Activated CD4-positive, alpha-beta T cell treated with anti-CD3 and anti-CD28 coated beads, Interleukin-2, Interleukin-6, amounts not matched to agents 100 ng/mL and 50 ng/mL, durations not matched to agents 16 hours and 8 hours (primary cell): ENCODE data around the gene ZNF682.
A peak's percentile ranks its signal among the peaks of the same experiment; 100 is the strongest.
"Not testable (repeated sequence)": the region's sequence is repeated elsewhere in the genome, so short reads cannot be mapped to it uniquely, and the experiment has no call there.

ENCODE experiments used
- DNase-seq: peaks from one replicate; pipeline ENCODE4 v3.0.0-alpha.2; 2020

Gene ZNF682

DNA sequence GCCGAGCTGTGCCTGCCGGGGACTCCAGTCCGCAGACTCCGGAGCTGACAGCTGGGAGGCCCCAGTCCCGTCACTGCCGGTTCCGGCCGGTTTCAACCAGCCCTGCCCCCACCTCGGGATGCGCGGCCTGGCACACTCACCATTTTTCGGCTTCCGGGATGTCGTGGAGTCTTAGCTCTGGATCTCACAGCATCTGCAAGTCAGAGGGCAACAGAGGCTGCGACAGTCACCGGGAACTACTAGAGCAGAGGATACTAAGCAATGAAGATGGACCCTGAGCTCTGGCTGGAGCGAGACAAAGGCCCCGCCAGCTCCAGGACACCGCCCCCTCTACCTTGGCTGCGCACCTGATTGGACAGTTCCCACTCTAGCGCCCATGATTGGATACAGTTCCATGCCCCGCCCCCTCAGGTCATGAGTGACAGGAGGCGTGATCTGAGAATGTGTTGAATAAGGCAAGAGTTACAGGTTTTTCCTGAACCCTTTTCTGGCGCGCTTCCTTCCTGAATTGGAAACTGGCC is at the start of gene ZNF682:
ZNF682 (minus strand) TSS at position 303 of the 521 bp plus-strand sequence; CDS start at position 143, 160 bp downstream.
- DNase-seq, result peak; percentile 90

DNA sequence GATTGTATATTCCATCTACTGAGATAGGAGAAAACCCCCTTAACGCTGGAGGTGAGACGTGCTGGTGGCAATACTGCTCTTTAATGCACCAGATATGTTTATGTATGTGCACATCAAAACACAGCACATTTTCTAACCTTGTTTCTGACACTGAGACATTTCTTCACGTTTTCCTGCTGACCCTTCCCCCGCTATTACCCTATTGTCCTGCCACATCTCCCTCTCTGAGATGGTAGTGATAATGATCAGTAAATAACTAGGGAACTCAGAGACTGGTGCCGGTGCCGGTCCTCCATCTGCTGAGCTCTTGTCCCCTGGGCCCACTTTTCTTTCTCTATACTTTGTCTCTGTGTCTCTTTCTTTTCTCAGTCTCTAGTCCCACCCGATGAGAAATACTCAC is 43.6 kb upstream of the ZNF682 start:
- not testable (repeated sequence) for DNase-seq

DNA sequence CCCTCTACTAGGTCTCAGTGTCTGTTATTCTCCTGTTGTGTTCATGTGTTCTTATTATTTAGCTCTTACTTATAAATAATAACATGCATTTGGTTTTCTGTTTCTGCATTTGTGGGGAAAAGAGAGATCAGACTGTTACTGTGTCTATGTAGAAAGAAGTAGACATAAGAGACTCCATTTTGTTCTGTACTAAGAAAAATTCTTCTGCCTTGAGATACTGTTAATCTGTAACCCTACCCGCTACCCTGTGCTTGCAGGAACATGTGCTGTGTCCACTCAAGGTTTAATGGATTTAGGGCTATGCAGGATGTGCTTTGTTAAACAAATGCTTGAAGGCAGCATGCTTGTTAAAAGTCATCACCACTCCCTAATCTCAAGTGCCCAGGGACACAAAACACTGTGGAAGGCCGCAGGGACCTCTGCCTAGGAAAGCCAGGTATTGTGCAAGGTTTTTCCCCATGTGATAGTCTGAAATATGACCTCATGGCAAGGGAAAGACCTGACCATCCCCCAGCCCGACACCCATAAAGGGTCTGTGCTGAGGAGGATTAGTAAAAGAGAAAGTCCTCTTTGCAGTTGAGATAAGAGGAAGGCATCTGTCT is 43.0 kb upstream of the ZNF682 start:
- DNase-seq, result not testable (repeated sequence)

DNA sequence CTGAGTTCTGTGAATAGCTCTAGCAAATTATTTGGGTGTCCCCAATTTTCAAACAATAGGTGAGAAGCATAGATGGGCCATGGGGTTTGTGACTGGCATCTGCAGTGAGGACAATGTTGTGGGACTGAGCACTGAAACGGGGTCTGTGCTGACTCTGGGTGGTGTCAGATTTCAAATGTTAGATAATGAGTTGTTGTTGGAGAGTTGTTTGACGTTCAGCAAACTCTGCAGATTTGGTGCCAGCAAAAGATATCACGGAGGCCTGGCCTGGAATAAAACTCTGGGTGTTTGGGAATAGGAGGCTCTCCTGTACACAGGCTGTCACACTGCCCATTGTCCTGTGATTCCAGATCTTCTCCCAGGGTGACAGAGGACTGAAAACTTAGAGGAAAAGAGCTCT is 41.4 kb upstream of the ZNF682 start:
- DNase-seq, result no peak

DNA sequence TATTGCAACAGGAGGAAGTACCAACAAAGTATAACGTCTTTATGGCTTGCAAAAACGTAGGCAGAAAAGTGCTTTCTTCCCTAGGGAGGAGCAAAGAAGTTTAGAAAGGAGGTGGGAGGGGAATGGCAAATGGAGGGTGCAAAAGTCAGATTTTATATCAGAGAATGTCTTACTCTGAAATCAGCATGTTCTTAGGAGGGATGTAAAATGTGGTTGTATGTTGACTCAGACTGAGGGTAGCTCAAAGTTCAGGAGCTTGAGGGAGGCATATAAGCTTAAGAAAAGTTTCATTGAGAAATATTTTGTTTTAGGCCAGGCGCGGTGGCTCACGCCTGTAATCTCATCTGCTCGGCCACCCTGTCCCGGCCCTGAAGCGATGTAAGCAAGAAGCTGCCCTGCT is 40.2 kb upstream of the ZNF682 start:
- no peak for DNase-seq

DNA sequence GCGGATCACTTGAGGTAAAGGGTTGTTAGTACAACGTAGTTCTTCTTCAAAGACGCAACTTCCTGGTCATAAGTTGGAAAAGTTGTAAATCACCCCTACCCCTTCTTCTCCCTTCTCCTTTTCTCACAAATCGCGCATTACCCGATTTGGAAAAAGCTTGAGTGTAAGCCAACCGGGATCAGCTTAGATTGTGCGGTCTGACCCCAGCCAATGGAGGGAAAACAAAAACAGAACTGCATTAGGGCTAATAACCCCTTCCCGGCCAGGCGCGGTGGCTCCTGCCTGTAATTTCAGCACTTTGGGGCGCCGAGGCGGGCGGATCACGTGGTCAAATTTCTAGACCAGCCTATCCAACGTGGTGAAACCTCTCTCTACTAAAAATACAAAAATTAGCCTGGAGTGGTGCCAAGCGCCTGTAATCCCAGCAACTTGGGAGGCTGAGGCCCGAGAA is 39.3 kb upstream of the ZNF682 start:
- DNase-seq, result peak; percentile 12

DNA sequence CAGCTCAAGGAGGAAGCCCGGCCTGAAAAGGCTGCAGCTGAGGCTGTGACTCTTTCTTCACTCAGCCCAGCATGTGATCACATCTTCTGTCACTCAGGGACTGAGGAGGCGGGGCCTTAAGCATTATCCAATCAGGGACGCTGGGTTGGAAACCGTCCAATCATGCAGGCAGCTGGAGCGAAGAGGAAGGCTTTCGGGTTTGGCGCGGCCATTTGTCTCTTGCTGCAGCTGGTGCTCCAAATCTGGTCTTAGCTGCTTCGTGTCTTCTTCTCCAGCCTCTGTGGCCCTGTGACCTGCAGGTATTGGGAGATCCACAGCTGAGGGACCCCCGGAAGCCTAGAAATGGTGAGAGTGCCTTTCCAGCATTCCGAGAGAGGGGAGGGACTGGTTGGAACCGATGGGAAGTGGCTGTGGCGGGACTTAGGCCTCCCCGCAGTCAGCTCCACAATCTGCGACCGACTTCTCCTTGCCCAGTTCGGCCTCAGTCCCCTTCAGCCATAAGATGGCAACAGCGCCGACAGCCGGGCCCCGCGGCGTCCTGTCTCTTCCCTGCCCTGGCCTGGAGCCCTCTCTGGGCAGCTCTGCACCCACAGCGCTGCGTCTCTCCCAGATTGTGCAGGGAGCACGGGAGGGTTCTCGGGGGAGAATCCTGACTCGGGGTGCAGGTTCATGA is 38.6 kb upstream of the ZNF682 start, which contains the start of gene ZNF90:
ZNF90 (plus strand) TSS at position 210 of the 673 bp plus-strand sequence; CDS start at position 343, 133 bp downstream.
- DNase-seq, result peak; percentile 91

DNA sequence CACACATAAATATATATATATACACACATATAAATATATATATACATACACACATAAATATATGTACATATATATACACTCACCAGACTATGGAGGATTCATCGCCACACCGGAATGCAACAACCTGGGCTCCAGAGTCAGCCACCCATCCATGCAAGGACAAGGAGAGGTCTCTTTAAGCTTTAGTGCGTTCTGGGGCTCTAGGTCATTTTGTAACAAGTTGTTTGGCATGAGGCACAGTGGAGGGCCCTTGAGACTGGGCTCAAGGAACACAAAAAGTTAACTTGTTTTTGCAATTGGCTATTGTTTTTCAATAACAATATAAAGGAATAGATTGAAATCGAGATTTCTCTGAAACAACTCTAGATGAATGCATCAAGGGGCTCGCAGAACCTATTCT is 33.6 kb upstream of the ZNF682 start:
- DNase-seq, result no peak

DNA sequence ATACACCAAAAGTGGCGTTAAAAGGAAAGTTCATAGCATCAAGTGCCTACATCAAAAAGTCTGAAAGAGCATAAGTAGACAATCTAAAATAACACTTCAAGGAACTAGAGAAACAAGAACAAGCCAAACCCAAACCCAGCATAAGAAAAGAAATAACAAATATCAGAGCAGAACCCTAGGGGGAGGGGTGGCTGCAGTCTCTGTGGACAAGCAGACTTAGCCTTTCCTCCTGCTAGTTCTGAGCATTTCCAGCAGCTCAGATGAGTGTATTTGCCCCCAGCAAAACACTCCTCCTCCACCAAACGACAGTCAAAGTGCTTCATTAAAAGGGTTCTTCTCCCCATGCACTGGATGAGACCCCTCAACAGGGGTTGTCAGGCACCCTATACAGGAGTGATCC is 31.4 kb upstream of the ZNF682 start:
- DNase-seq, result no peak

DNA sequence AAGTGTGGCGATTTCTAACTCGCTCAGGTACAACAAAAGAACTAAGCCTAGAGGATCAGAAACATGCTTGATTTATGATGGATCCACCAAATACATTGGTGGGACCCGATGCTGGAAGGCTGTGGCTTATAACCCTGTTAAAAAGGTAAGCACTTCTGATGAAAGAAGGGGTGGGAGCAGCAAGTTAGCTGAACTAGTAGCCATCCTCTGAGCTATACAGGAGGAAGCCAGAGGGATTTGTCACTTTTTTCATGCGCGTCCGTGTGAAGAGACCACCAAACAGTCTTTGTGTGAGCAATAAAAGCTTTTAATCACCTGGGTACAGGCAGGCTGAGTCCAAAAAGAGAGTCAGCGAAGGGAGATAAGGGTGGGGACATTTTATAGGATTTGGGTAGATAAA is 29.3 kb upstream of the ZNF682 start:
- not testable (repeated sequence) for DNase-seq

DNA sequence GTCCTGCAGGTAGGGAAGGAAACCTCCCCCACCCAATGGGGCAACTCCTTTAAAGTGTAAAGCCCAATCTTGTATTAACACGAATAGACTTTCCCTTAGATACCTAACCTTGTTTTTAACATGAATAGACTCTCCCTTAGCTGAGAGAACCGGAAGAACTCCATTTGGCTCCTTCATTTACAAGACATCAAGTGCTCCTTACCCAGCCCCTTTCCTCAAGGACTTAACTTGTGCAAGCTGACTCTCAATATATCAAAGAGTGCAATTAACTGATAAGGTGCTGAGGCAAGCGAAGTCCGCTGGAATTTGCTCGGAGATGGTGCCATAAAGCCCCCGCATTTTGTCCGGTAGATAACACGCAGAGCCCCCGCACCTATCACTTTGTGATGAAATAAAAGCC is 28.6 kb upstream of the ZNF682 start:
- DNase-seq, result no peak

DNA sequence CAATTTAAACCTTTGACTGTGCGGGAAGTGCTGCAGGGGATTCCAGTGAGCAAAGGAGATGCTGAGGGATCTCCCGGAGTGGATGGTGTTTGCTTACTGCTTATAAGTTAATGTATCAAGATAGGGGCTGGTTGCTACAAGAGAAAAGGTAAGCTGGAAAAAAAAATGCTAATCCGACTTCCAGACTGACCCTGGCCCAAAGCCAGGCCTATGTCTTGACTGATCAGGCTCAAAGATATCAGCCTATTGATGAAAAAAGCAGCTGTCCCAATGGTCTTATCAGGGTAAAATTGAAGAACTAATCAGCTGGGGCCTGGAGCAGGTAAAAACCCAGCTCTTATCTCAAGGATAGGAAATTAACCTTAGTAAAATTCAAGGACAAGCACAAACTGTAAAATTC is 27.6 kb upstream of the ZNF682 start:
- no peak for DNase-seq

DNA sequence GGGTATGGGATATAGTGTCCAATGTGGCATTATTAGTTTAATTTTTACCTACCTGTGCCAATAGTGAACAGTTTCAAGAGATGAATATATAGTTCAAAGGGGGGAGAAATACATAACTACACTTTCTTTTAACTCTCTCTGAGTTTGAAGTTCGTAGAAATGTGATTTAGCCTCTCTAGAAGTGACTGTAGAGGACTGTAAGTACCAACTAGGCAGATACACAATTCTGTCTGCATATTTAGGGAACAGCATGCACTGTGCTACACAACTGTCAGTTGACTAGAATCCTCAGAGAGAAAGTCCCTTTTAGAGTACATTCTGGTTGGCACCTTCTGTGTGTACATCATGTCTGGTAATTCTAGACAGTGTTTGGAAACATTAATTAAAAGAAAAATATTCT is 21.0 kb upstream of the ZNF682 start:
- DNase-seq, result no peak

DNA sequence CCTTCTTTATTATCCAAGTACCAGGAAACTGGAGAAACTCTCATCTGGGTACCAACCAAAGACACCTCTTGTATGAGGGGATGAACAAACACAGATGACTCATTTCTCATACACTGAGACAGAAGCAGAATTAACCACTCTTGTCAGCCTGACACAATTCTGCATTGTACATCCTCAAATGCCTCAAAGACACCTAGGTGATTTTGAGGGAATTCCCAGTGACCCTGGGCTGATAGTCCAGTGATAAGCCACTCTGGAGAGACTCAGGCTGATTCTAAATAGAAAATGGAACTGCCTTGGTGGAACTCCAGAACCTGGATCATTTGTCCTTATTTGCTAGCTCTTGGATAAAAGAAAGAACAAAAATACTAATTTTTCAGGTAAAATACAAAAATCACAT is 19.4 kb upstream of the ZNF682 start:
- not testable (repeated sequence) for DNase-seq

DNA sequence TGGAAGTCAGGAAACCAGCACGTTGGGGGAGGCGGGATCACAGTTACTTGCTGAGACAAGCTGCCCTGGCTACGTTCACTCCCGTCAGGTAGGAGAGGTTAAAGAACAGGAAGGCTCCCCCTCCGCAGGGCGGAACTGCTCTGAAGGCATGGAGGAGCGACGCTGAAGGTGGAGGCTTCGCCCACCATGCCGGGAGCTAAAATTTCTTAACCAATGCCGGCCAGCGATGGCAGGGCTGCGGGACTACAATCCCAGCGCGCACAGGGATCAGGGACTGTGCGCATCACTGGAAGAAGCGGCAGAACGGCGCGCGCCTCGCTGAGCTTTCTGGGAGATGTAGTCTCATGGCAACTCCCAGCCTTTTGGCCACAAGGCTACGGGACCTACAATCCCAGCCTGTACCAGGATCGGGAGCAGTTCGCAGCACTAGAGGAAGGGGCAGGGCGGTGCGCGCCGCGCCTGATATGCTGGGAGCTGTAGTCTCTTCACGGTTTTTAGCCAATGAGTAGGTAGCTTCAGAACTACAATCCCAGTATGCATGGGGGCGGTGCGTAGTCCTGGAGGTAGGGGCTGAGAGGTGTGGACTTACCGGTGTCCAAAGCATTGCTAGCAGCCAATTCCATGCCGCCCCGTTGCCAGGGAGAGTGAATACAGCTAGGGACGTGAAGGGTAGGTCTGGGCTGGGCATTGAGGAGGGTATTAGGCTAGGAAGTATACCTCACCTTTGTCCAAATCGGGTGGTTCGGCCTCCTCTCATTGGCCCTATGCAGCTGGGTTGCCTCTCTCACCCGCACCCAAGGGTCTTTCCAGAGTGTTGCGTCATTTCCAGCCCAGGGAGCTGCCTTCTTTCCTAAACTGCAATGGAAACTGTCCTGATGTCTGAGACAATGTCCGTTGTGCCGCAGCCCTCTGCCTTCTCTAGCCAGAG is 12.8 kb upstream of the ZNF682 start:
- peak; percentile 67 for DNase-seq

DNA sequence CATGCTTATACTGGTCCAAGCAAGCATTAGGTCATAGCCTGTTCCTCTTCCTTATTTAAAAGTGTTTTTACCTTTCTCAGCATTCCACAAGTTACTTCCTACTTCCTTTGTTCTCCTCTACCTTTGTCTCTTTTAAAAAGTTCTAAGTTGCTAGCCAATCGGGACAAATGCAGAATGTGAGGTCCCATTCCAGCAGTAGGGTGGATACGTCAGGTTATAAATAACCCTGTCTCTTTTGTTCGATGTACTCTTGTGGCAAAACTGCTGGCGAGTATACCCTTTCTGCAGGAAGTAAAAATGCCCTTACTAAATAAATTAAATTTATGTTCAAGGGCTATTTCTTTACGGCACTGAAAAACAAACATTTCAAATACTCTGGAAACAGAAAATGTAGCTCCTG is 6.4 kb upstream of the ZNF682 start:
- not testable (repeated sequence) for DNase-seq

DNA sequence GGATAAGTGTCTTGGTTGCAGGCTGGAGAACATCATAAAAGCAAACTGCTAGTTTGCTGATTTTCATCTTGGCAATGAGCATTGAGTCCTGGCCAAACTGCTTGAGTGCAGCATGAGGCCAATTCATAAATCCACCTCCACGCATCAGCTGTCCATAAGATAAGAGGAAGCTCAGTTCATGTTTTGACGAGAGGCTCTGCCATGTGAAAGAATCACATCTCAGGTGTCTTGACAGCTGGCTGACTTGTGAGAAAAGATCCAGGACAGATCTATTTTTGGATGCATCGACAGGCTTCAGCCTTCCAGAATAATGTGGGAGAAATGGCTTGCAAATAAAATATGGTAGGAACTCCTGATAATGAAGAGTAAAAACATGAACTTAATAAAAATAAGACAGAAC is 5.4 kb upstream of the ZNF682 start:
- DNase-seq, result no peak

DNA sequence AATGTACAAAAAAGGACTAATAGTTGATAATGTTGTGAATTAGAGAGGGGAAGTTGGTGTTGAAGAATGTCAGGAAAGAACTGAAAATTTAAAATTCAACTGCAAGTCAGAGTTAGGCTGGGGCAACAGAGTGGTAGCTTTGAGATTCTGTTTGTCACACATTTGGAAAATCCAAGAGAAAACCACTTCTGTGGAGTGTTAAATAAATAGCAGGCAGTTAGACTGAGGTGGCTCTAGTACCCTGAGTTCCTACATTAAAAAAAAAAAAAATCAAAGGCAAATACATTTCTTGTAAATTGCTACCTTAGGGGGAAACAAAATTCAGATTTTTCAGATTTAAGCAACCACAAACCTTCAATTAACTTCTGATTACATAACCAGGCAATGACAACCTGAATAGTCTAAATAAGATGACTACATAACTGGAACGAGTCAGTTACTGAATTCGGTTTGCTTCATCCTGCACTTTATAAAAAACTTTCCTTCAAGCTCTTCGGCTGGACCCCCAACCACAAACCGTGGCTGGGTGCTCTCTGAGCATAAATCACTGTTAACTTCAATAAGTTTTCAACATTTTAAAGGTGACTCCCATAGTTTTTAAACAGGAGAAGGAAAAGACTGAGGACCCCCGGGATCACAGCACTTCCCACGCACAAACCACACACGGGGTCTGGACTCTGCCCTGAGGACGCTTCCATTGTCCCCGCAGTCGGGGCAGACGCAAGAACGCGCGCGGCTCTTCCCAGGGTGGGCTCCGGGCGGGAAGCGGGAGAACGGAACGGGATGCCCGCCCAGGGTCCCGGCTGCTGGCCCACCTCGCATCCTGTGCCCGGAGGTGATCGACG is 725 bp downstream of the ZNF682 start:
- DNase-seq, result no peak

DNA sequence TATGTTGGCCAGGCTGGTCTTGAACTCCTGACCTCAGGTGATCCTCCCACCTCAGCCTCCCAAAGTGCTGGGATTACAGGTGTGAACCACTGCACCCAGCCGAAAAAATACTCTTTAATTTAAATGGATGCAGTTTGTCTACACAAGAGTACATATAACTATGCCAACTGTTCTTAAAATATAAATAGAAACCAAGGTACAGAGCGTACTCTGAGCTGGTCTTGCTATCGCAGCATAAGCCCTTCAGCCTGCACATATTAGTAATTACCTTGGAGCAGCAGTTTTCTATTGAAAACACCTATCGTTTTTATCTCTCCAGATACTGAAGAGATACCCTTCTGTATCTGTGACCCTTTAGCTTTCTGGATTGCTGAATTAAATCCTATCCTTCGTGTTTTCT is 3.4 kb downstream of the ZNF682 start:
- DNase-seq, result no peak

DNA sequence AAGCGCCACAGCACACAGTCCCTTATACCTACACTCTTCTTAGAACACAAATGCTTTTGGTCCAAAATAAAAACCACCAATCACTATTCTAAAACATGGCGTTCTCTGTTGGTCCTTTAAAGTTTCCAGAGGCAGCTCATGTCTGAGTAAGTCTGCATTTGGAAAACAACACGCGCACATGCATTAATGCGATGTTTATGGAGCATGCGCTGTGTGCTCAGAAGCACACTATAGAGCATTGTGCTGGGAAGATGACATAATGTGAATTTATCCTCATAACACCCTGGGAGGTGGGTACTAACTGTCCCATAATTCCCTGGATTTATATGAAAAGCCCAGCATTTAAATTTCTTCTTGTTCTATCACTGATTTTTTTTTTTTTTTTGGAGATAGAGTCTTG is 10.7 kb downstream of the ZNF682 start:
- no peak for DNase-seq

DNA sequence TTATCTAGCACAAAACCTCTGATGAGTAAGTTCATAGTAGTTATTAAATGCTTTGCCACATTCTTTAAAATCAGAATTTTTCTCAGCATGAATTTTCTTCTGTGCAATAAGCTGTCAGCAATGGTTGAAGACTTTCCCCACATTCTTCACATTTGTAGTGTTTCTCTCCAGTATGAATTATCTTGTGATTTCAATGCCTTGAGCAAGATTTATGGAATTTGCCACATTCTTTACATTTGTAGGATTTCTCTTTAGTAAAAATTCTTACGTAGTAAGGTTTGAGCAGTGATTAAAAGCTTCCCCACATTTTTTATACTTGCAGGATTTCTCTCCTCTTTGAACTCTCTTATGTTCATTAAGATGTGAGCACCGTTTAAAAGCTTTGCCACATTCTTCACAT is 33.6 kb downstream of the ZNF682 start:
- DNase-seq, result no peak

DNA sequence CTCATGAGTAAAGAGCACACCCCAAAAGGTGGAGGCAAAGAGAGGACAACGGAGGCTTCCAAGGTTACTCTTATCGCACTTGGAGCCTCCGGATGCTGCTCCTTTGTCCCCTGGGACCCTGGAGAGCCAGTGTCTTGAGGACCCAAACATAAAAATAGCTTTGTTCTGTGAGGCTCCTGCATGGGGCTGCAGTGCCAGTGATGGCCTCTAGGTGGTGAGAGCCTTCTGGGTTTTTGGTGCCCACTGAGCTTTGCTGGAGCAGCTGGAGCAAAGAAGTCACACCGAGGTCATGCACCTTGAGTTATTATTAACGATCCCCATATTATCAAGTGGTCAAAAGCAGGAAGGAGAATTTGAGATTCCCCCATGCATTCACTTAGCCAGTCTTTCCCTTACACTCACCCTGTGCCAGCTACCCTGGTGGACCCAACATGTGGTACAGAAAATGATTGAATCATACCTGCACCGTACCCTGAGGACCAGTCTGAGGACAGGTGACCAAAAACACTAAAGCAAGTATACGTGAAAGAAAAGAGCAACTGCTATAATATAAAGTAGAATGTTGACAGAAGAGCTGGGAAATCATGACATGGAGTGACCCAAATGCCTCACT is 41.5 kb downstream of the ZNF682 start:
- DNase-seq, result peak; percentile 19
